ENCODE measurements around the gene LAD1.

Gene LAD1

GRCh38 chr1:201357211-201357610 is 41.9 kb downstream of the LAD1 start:
- DNase-seq (ENCODE audit: insufficient read length, low spot score) (no peak), FAIRE-seq (no peak)
- TF ChIP-seq CTCF (IDR thresholded peaks at IDR 0.05; ENCODE audit: insufficient read depth, missing control alignments), result no peak

DNA sequence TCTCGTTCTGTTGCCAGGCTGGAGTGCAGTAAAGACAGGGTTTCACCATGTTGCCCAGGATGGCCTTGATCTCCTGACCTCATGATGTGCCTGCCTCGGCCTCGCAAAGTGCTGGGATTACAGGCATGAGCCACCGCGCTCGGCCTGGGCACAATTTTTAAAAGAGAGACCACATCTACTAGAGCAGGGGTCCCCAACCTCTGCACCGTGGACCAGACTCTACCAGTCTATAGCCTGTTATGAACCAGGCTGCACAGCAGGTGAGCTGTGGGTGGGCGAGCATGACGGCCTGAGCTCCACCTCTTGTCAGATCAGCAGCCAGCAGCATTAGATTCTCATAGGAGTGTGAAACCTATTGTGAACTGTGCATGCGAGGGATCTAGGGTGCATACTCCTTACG is 42.4 kb downstream of the LAD1 start:
- no peak for TF ChIP-seq CTCF (IDR thresholded peaks at IDR 0.05; ENCODE audit: insufficient read depth, missing control alignments)
- no peak for FAIRE-seq
- no peak for DNase-seq (ENCODE audit: insufficient read length, low spot score)

GRCh38 chr1:201356236-201356635 is 42.9 kb downstream of the LAD1 start:
- FAIRE-seq (no peak), DNase-seq (ENCODE audit: insufficient read length, low spot score) (no peak)
- TF ChIP-seq CTCF (IDR thresholded peaks at IDR 0.05; ENCODE audit: insufficient read depth, missing control alignments), result no peak

DNA sequence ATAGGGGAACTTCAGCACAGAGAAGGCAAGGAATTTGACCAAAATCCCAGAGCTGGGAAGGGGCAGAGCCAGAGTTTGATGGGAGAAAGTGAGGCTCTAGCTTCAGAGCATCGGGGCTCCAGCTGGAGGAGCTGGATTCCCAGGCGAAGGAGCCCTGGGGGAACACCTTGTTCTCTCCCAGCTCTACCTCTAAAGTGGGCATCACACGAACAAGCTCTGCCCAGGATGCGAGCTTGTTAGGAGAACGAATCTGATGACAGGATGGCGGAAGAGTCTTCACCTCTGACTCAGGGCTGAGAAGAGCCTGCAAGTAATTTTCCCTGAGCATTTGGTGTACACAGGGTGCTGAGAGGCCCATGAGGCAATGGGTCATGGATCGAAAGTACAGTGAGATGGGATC is 43.7 kb downstream of the LAD1 start:
- DNase-seq (ENCODE audit: insufficient read length, low spot score) (no peak), FAIRE-seq (no peak)
- no peak for TF ChIP-seq CTCF (IDR thresholded peaks at IDR 0.05; ENCODE audit: insufficient read depth, missing control alignments)

GRCh38 chr1:201354901-201355295 is 44.2 kb downstream of the LAD1 start:
- DNase-seq (ENCODE audit: insufficient read length, low spot score) (no peak), FAIRE-seq (no peak)
- TF ChIP-seq CTCF (IDR thresholded peaks at IDR 0.05; ENCODE audit: insufficient read depth, missing control alignments), result no peak

GRCh38 chr1:201354151-201354900 is 44.8 kb downstream of the LAD1 start:
- FAIRE-seq (no peak), DNase-seq (ENCODE audit: insufficient read length, low spot score) (no peak)

More at GRCh38 chr1:201354151-201354900, 44.8 kb downstream of the LAD1 start:
- no peak for TF ChIP-seq CTCF (IDR thresholded peaks at IDR 0.05; ENCODE audit: insufficient read depth, missing control alignments)

Data from D721Med (cell line).